ENCODE results near the gene ST6GAL1. TPM values are rescaled to one million over a fixed set of nuclear protein-coding genes. Genes with fewer than 3 reads are reported as not detected.
"Not testable (repeated sequence)": the region's sequence is repeated elsewhere in the genome, so short reads cannot be mapped to it uniquely, and the experiment has no call there.

Gene ST6GAL1
- total RNA-seq, 2 donors from 2014 or later = 46.6 to 67.1 TPM

GRCh38 chr3:186983659-186984058 is 53.3 kb downstream of the ST6GAL1 start:
- intact Hi-C loops (cut with DNase I) = loop anchor here in 1 of 2 donors (10.0 kb wide), 1 partner anchor 129 kb away; no protein-coding TSS in a partner anchor
- ATAC-seq (peak; percentile 5 to 87), DNase-seq (no peak)

GRCh38 chr3:186984064-186984463 is 53.7 kb downstream of the ST6GAL1 start:
- DNase-seq (no peak), ATAC-seq (peak in 1 of 2 donors; percentile 18)
- intact Hi-C loops (cut with DNase I) = loop anchor here in 1 of 2 donors (10.0 kb wide), 1 partner anchor 129 kb away; no protein-coding TSS in a partner anchor

- no peak for DNase-seq
- intact Hi-C loops (cut with DNase I) = loop anchor here in 1 of 2 donors (10.0 kb wide), 1 partner anchor 131 kb away; no protein-coding TSS in a partner anchor
Observed at GRCh38 chr3:186985661-186986364, 55.5 kb downstream of the ST6GAL1 start.

GRCh38 chr3:186986406-186986805 is 56.1 kb downstream of the ST6GAL1 start:
- ATAC-seq (no peak), DNase-seq (no peak)
- intact Hi-C loops (cut with DNase I) = loop anchor here in 1 of 2 donors (10.0 kb wide), 1 partner anchor 132 kb away; no protein-coding TSS in a partner anchor

More at GRCh38 chr3:186985661-186986364, 55.5 kb downstream of the ST6GAL1 start:
- peak; percentile 15 to 63 for ATAC-seq

GRCh38 chr3:186986816-186987215 is 56.5 kb downstream of the ST6GAL1 start:
- ATAC-seq (no peak), DNase-seq (no peak)
- intact Hi-C loops (cut with DNase I) = loop anchor here in 1 of 2 donors (10.0 kb wide), 1 partner anchor 132 kb away; no protein-coding TSS in a partner anchor

- ATAC-seq (no peak), DNase-seq (no peak)
- intact Hi-C loops (cut with DNase I) = loop anchor here in 1 of 2 donors (10.0 kb wide), 1 partner anchor 134 kb away; no protein-coding TSS in a partner anchor
Observed at GRCh38 chr3:186988806-186989205, 58.5 kb downstream of the ST6GAL1 start.

GRCh38 chr3:186989429-186989828 is 59.1 kb downstream of the ST6GAL1 start:
- DNase-seq (no peak), ATAC-seq (no peak)
- intact Hi-C loops (cut with DNase I) = loop anchor here in 1 of 2 donors (10.0 kb wide), 1 partner anchor 135 kb away; no protein-coding TSS in a partner anchor

- intact Hi-C loops (cut with DNase I) = no loop called here
- DNase-seq (no peak), ATAC-seq (peak in 1 of 2 donors; percentile 13)
Observed at GRCh38 chr3:186990277-186990676, 60.0 kb downstream of the ST6GAL1 start.

GRCh38 chr3:186990878-186991308 is 60.6 kb downstream of the ST6GAL1 start:
- peak; percentile 44 to 88 for ATAC-seq
- intact Hi-C loops (cut with DNase I) = no loop called here
- no peak for DNase-seq

- DNase-seq (no peak), ATAC-seq (peak in 1 of 2 donors; percentile 53)
- intact Hi-C loops (cut with DNase I) = no loop called here
Observed at GRCh38 chr3:186991470-186991869, 61.1 kb downstream of the ST6GAL1 start.

- ATAC-seq; intact Hi-C loops (cut with DNase I): not testable (repeated sequence)
Observed at GRCh38 chr3:186992096-186992495, 61.8 kb downstream of the ST6GAL1 start.

GRCh38 chr3:186993210-186993782 is 63.0 kb downstream of the ST6GAL1 start:
- ATAC-seq = no peak
- intact Hi-C loops (cut with DNase I) = no loop called here
- no peak for DNase-seq

More at GRCh38 chr3:186992096-186992495, 61.8 kb downstream of the ST6GAL1 start:
- DNase-seq = not testable (repeated sequence)

- DNase-seq = no peak
- intact Hi-C loops (cut with DNase I) = no loop called here
- ATAC-seq = no peak
Observed at GRCh38 chr3:186994000-186994955, 64.0 kb downstream of the ST6GAL1 start.

GRCh38 chr3:186996356-186996755 is 66.0 kb downstream of the ST6GAL1 start:
- intact Hi-C loops (cut with DNase I) = no loop called here
- ATAC-seq (no peak), DNase-seq (no peak)

GRCh38 chr3:186997061-186997460 is 66.7 kb downstream of the ST6GAL1 start:
- no peak for DNase-seq
- intact Hi-C loops (cut with DNase I) = no loop called here
- no peak for ATAC-seq

- intact Hi-C loops (cut with DNase I) = no loop called here
- DNase-seq = no peak
- no peak for ATAC-seq
Observed at GRCh38 chr3:186997473-186997939, 67.2 kb downstream of the ST6GAL1 start.

- intact Hi-C loops (cut with DNase I) = no loop called here
- no peak for ATAC-seq
- no peak for DNase-seq
Observed at GRCh38 chr3:186998937-186999368, 68.6 kb downstream of the ST6GAL1 start.

- intact Hi-C loops (cut with DNase I) = no loop called here
- DNase-seq = no peak
- ATAC-seq = no peak
Observed at GRCh38 chr3:187000711-187001151, 70.4 kb downstream of the ST6GAL1 start.

GRCh38 chr3:187002915-187003314 is 72.6 kb downstream of the ST6GAL1 start:
- intact Hi-C loops (cut with DNase I) = no loop called here
- DNase-seq (no peak), ATAC-seq (no peak)

Measured in left cardiac atrium (tissue), 4 donors.